IPS-18a (cell line): Measurements from ENCODE around the gene GRAP2.
"Not testable (repeated sequence)": the region's sequence is repeated elsewhere in the genome, so short reads cannot be mapped to it uniquely, and the experiment has no call there.

Experiments used
- H3K27ac ChIP-seq: one replicate; pipeline ENCODE4 v1.5.1; 2013; ENCODE audit warnings: low read length
- H3K27me3 ChIP-seq: one replicate; pipeline ENCODE4 v1.6.1; 2013; ENCODE audit warnings: mild to moderate bottlenecking, low read length; ENCODE audit not compliant: control insufficient read depth, insufficient read depth
- H3K36me3 ChIP-seq: one replicate; pipeline ENCODE4 v1.6.1; 2013; ENCODE audit warnings: low read depth, low read length; ENCODE audit not compliant: control insufficient read depth
- H3K4me1 ChIP-seq: one replicate; pipeline ENCODE4 v1.6.1; 2013; ENCODE audit warnings: low read depth, low read length; ENCODE audit not compliant: control insufficient read depth
- H3K4me3 ChIP-seq: one replicate; pipeline ENCODE4 v1.5.1; 2013; ENCODE audit warnings: low read length
- H3K9ac ChIP-seq: one replicate; pipeline ENCODE4 v1.6.1; 2013; ENCODE audit warnings: mild to moderate bottlenecking, low read length, moderate library complexity
- H3K9me3 ChIP-seq: one replicate; pipeline ENCODE4 v1.6.1; 2013; ENCODE audit warnings: low read depth, low read length; ENCODE audit not compliant: control insufficient read depth

GRAP2 gene

GRCh38 chr22:39900306-39901227 lies at the start of gene GRAP2:
Gene GRAP2 (plus strand): TSS chr22:39901084. CDS start chr22:39947107, 46,023 bp downstream.
- H3K9ac ChIP-seq: no peak within 1 kb of the TSS
- H3K27me3 ChIP-seq: no peaks in the 10 kb centered on the region
- H3K27ac ChIP-seq: no peak within 1 kb of the TSS
- H3K36me3 ChIP-seq: no peaks in the 10 kb centered on the region
- no peak within 1 kb of the TSS for H3K4me3 ChIP-seq
- no peaks in the 10 kb centered on the region for H3K9me3 ChIP-seq
- H3K4me1 ChIP-seq: no peaks in the 10 kb centered on the region

GRCh38 chr22:39851606-39852315 lies 49.1 kb upstream of the GRAP2 start:
- no peak overlapping the region for H3K4me3 ChIP-seq
- H3K36me3 ChIP-seq: no peaks in the 10 kb centered on the region
- H3K9me3 ChIP-seq: no peaks in the 10 kb centered on the region
- H3K27me3 ChIP-seq: no peaks in the 10 kb centered on the region
- H3K9ac ChIP-seq: no peak overlapping the region
- no peak overlapping the region for H3K27ac ChIP-seq
- no peaks in the 10 kb centered on the region for H3K4me1 ChIP-seq

- H3K4me1 ChIP-seq: no peaks in the 10 kb centered on the region
These were observed 48.1 kb upstream of the GRAP2 start for GRCh38 chr22:39852799-39853198.

GRCh38 chr22:39856588-39856987 lies 44.3 kb upstream of the GRAP2 start:
- H3K27ac ChIP-seq: no peak overlapping the region
- H3K36me3 ChIP-seq: no peaks in the 10 kb centered on the region
- no peaks in the 10 kb centered on the region for H3K27me3 ChIP-seq
- H3K4me3 ChIP-seq: no peak overlapping the region
- no peaks in the 10 kb centered on the region for H3K4me1 ChIP-seq
- H3K9ac ChIP-seq: no peak overlapping the region
- no peaks in the 10 kb centered on the region for H3K9me3 ChIP-seq

More at GRCh38 chr22:39852799-39853198, 48.1 kb upstream of the GRAP2 start:
- Histone ChIP-seq H3K27ac (no peak overlapping the region), H3K9me3 (no peaks in the 10 kb centered on the region), H3K27me3 (no peaks in the 10 kb centered on the region), H3K4me3 (no peak overlapping the region), H3K36me3 (no peaks in the 10 kb centered on the region), H3K9ac (no peak overlapping the region)

GRCh38 chr22:39859903-39860588 lies 40.8 kb upstream of the GRAP2 start:
- no peaks in the 10 kb centered on the region for H3K36me3 ChIP-seq
- H3K4me1 ChIP-seq: no peaks in the 10 kb centered on the region
- no peaks in the 10 kb centered on the region for H3K9me3 ChIP-seq
- H3K4me3 ChIP-seq: no peak overlapping the region
- no peaks in the 10 kb centered on the region for H3K27me3 ChIP-seq
- H3K9ac ChIP-seq: no peak overlapping the region
- no peak overlapping the region for H3K27ac ChIP-seq

- Histone ChIP-seq H3K27ac (no peak overlapping the region), H3K9ac (no peak overlapping the region), H3K9me3 (no peaks in the 10 kb centered on the region), H3K4me1 (no peaks in the 10 kb centered on the region), H3K36me3 (no peaks in the 10 kb centered on the region), H3K27me3 (no peaks in the 10 kb centered on the region), H3K4me3 (no peak overlapping the region)
These were observed 32.1 kb upstream of the GRAP2 start for GRCh38 chr22:39868741-39869140.

GRCh38 chr22:39869797-39870196 lies 31.1 kb upstream of the GRAP2 start:
- not testable (repeated sequence) for H3K9ac ChIP-seq, H3K4me1 ChIP-seq, H3K27ac ChIP-seq, H3K36me3 ChIP-seq, H3K9me3 ChIP-seq, H3K27me3 ChIP-seq, H3K4me3 ChIP-seq

GRCh38 chr22:39871008-39871798 lies 29.7 kb upstream of the GRAP2 start:
- H3K36me3 ChIP-seq: no peaks in the 10 kb centered on the region
- H3K27me3 ChIP-seq: no peaks in the 10 kb centered on the region
- no peaks in the 10 kb centered on the region for H3K4me1 ChIP-seq
- H3K27ac ChIP-seq: no peak overlapping the region
- H3K9ac ChIP-seq: no peak overlapping the region
- no peaks in the 10 kb centered on the region for H3K9me3 ChIP-seq
- no peak overlapping the region for H3K4me3 ChIP-seq

- Histone ChIP-seq H3K4me1 (no peaks in the 10 kb centered on the region), H3K9me3 (no peaks in the 10 kb centered on the region), H3K4me3 (no peak overlapping the region), H3K27ac (no peak overlapping the region), H3K9ac (no peak overlapping the region), H3K36me3 (no peaks in the 10 kb centered on the region), H3K27me3 (no peaks in the 10 kb centered on the region)
These were observed 28.3 kb upstream of the GRAP2 start for GRCh38 chr22:39872548-39872947.

- no peak overlapping the region for H3K4me3 ChIP-seq
- H3K9me3 ChIP-seq: no peaks in the 10 kb centered on the region
- no peak overlapping the region for H3K27ac ChIP-seq
- H3K27me3 ChIP-seq: no peaks in the 10 kb centered on the region
- H3K36me3 ChIP-seq: no peaks in the 10 kb centered on the region
- no peak overlapping the region for H3K9ac ChIP-seq
- H3K4me1 ChIP-seq: no peaks in the 10 kb centered on the region
These were observed 26.9 kb upstream of the GRAP2 start for GRCh38 chr22:39873965-39874364.
